ENCODE measurements around the gene SHISA7. TPM values are rescaled to one million over a fixed set of nuclear protein-coding genes. Genes with fewer than 3 reads are reported as not detected.
A peak's percentile ranks its signal among the peaks of the same experiment; 100 is the strongest.

Gene SHISA7
- total RNA-seq, 1 donor, result not detected

GRCh38 chr19:55461974-55462626, 19.0 kb upstream of the SHISA7 start:
- peak overlapping the region; percentile 73 for H3K4me3 ChIP-seq (ENCODE audit: low read depth, low read length)
- DNase-seq (ENCODE audit: low read depth), result peak; percentile 47
- no peak for TF ChIP-seq CTCF (IDR thresholded peaks at IDR 0.05; ENCODE audit: insufficient read depth, low read length)

- peak; percentile 99 for DNase-seq (ENCODE audit: low read depth)
- H3K4me3 ChIP-seq (ENCODE audit: low read depth, low read length), result peak within 1 kb of the TSS; percentile 93
- no peak for TF ChIP-seq CTCF (IDR thresholded peaks at IDR 0.05; ENCODE audit: insufficient read depth, low read length)
These were observed 18.3 kb upstream of the SHISA7 start, which contains the start of gene ISOC2 for GRCh38 chr19:55461259-55461973. Gene ISOC2, minus strand, starts transcription at chr19:55461642. Its CDS starts 5,156 bp downstream, at chr19:55456486.

GRCh38 chr19:55460670-55461258, 17.7 kb upstream of the SHISA7 start:
- peak; percentile 91 for DNase-seq (ENCODE audit: low read depth)
- peak overlapping the region; percentile 93 for H3K4me3 ChIP-seq (ENCODE audit: low read depth, low read length)
- TF ChIP-seq CTCF (IDR thresholded peaks at IDR 0.05; ENCODE audit: insufficient read depth, low read length), result no peak

GRCh38 chr19:55459950-55460657, 17.0 kb upstream of the SHISA7 start:
- peak; percentile 65 for DNase-seq (ENCODE audit: low read depth)
- H3K4me3 ChIP-seq (ENCODE audit: low read depth, low read length), result peak overlapping the region; percentile 93
- TF ChIP-seq CTCF (IDR thresholded peaks at IDR 0.05; ENCODE audit: insufficient read depth, low read length), result no peak

GRCh38 chr19:55459551-55459949, 16.4 kb upstream of the SHISA7 start:
- peak overlapping the region; percentile 14 for H3K4me3 ChIP-seq (ENCODE audit: low read depth, low read length)

More at GRCh38 chr19:55459551-55459949, 16.4 kb upstream of the SHISA7 start:
- no peak for TF ChIP-seq CTCF (IDR thresholded peaks at IDR 0.05; ENCODE audit: insufficient read depth, low read length)
- no peak for DNase-seq (ENCODE audit: low read depth)
